Calu3 (cell line): ENCODE measurements around the gene CEP170B. TPM values are rescaled to one million over a fixed set of nuclear protein-coding genes. Genes with fewer than 3 reads are reported as not detected.

Experiments
- BruUV-seq: library from RNA; stranded (reverse); fragments of 400-500 nt; replicated peaks from 2 replicates; lab custom pipeline; 2021; lab: Mats Ljungman, UMichigan
- CTCF ChIA-PET: fragments of 300-600 bp; sonication (Branson Sonifier 250); formaldehyde crosslinking; loops from one replicate; lab custom pipeline; 2022; ENCODE audit warnings: antibody characterized with exemption; lab: Charles Lee
- DNase-seq: peaks from one replicate; pipeline ENCODE4 v3.0.0; 2022
- H3K27ac Mint-ChIP-seq: one replicate; pipeline ENCODE4 v1.8.0; 2022; ENCODE audit warnings: mixed read lengths; ENCODE audit not compliant: unreplicated experiment
- H3K27me3 Mint-ChIP-seq: one replicate; pipeline ENCODE4 v1.8.0; 2022; ENCODE audit warnings: mixed read lengths; ENCODE audit not compliant: unreplicated experiment
- H3K36me3 Mint-ChIP-seq: one replicate; pipeline ENCODE4 v1.8.0; 2022; ENCODE audit warnings: mild to moderate bottlenecking, moderate library complexity, mixed read lengths; ENCODE audit not compliant: insufficient read depth, unreplicated experiment
- H3K4me1 Mint-ChIP-seq: one replicate; pipeline ENCODE4 v1.8.0; 2022; ENCODE audit warnings: mild to moderate bottlenecking, low read depth, mixed read lengths; ENCODE audit not compliant: unreplicated experiment
- H3K4me3 Mint-ChIP-seq: one replicate; pipeline ENCODE4 v1.8.0; 2022; ENCODE audit warnings: mild to moderate bottlenecking, low read depth, moderate library complexity, mixed read lengths; ENCODE audit not compliant: unreplicated experiment
- H3K9me3 Mint-ChIP-seq: one replicate; pipeline ENCODE4 v1.8.0; 2022; ENCODE audit warnings: low read depth, mixed read lengths; ENCODE audit not compliant: unreplicated experiment
- intact Hi-C: fragments of 100-400 bp; cut with micrococcal nuclease; formaldehyde crosslinking; loops from one replicate; pipeline ENCODE4 v1.10.0; 2022; ENCODE audit not compliant: unreplicated experiment
- total RNA-seq: library from RNA; stranded (reverse); gene quantifications from 2 replicates; pipeline ENCODE4 v1.2.3, GENCODE V29; 2022
- TF ChIP-seq, protein P1 (sequence below): fragments of 200-600 bp; IDR thresholded peaks from one replicate; pipeline ENCODE4 v1.8.0; 2022; ENCODE audit warnings: antibody characterized with exemption; ENCODE audit not compliant: unreplicated experiment

Gene CEP170B
- total RNA-seq, 1 experiment from 2014 or later, result 60.2 TPM

DNA sequence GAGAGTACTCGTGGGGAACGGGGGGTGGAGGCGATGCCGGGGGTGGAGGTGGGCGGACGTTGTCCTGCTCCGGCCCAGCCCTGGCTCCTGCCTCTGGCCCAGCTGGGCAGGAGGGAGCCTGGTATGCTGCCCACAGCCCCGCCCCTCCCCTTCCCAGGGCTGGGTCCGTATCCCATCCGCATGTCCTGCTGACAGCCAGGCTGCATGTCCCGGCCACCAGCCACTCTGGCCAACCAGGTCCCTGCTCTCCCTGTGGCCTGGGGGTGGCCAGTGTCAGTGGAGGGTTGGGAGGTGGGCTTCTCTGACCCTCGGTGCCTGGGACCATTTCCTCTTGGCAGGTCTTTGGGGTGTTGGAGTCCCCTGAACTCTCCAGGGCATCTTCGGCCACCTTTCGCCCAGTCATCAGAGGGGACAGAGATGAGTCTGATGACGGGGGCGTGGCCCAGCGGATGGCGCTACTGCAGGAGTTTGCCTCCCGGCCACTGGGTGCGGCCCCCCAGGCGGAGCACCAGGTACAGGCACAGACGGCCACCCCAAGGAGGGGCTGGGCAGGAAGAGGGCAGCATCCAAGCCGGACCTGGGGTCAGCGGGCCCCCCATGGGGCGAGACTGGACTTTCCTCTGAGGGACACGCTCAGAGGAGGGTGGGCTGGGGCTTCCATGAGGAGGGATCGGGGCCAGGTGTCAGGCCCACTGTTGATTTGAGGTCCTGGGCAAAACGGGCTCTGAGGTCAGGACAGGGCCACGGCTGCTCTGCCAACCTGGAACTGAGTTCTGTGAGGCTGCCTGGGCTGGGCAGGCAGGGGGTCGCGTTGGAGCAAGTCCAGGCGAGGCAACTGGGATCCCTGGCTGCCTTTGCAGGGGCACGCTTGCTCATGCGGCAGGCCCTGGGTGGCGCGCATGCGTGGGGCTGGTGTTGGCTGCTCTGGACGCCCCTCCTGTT lies 20.2 kb downstream of the CEP170B start:
- TF ChIP-seq, protein P1, sequence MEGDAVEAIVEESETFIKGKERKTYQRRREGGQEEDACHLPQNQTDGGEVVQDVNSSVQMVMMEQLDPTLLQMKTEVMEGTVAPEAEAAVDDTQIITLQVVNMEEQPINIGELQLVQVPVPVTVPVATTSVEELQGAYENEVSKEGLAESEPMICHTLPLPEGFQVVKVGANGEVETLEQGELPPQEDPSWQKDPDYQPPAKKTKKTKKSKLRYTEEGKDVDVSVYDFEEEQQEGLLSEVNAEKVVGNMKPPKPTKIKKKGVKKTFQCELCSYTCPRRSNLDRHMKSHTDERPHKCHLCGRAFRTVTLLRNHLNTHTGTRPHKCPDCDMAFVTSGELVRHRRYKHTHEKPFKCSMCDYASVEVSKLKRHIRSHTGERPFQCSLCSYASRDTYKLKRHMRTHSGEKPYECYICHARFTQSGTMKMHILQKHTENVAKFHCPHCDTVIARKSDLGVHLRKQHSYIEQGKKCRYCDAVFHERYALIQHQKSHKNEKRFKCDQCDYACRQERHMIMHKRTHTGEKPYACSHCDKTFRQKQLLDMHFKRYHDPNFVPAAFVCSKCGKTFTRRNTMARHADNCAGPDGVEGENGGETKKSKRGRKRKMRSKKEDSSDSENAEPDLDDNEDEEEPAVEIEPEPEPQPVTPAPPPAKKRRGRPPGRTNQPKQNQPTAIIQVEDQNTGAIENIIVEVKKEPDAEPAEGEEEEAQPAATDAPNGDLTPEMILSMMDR, result no peak
- no TSS peak for BruUV-seq
- Mint-ChIP-seq H3K27me3 (no peaks in the 10 kb centered on the region), H3K36me3 (peaks cover 28% of the 10 kb centered on the region), H3K4me1 (no peaks in the 10 kb centered on the region), H3K4me3 (no peak overlapping the region), H3K9me3 (no peaks in the 10 kb centered on the region), H3K27ac (no peak overlapping the region)
- CTCF ChIA-PET, result no interaction called here
- DNase-seq, result no peak
- intact Hi-C loops, result no loop called here

DNA sequence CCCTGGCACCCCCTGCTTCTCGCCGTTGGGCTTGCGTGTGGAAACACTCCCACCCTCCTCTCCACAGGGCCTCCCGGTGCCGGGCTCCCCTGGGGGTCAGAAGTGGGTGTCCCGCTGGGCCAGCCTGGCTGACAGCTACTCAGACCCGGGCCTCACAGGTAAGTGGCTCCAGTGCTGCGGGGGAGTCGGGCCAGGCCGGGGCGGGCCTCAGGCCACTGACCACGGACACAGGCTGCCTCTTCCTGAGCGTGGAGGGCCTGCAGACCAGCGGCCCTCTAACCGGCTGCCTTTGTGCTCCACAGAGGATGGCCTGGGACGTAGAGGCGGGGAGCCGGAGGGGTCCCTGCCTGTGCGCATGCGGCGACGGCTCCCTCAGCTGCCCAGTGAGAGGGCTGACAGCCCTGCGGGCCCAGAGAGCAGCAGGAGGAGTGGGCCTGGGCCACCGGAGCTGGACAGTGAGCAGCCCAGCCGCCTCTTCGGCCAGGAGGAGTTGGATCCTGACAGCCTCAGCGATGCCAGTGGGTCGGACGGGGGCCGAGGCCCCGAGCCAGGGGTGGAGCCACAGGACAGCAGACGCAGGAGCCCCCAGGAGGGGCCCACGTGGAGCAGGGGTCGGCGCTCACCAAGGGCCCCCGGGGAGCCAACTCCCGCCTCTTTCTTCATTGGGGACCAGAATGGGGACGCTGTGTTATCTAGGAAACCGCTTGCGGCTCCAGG lies 21.1 kb downstream of the CEP170B start:
- no TSS peak for BruUV-seq
- Mint-ChIP-seq H3K4me3 (no peak overlapping the region), H3K27me3 (no peaks in the 10 kb centered on the region), H3K4me1 (no peaks in the 10 kb centered on the region), H3K27ac (no peak overlapping the region), H3K36me3 (peaks cover 24% of the 10 kb centered on the region), H3K9me3 (no peaks in the 10 kb centered on the region)
- intact Hi-C loops, result no loop called here
- TF ChIP-seq, protein P1, result no peak
- CTCF ChIA-PET, result no interaction called here
- no peak for DNase-seq

DNA sequence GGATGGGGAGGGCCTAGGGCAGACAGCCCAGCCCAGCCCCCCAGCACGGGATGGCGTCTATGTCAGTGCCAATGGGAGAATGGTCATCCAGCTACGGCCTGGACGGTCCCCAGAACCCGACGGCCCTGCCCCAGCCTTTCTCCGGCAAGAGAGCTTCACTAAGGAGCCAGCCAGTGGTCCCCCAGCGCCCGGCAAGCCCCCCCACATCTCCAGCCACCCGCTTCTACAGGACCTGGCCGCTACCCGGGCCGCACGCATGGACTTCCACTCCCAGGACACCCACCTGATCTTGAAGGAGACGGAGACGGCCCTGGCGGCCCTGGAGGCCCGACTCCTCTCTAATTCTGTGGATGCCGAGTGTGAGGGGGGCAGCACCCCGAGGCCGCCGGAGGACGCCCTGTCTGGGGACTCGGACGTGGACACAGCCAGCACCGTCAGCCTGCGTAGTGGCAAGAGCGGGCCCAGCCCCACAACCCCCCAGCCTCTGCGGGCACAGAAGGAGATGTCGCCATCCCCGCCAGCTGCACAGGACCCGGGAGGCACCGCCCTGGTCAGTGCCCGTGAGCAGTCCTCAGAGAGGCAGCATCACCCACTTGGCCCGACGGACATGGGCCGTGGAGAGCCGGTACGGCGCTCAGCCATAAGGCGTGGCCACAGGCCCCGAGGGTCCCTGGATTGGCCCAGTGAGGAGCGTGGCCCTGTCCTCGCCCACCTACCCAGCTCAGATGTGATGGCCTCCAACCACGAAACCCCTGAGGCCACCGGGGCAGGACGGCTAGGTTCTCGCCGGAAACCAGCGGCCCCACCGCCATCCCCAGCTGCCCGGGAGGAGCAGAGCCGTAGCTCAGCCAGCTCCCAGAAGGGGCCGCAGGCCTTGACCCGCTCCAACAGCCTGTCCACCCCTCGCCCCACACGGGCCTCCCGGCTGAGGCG lies 21.9 kb downstream of the CEP170B start:
- H3K4me3 Mint-ChIP-seq, result no peak overlapping the region
- DNase-seq, result no peak
- CTCF ChIA-PET, result no interaction called here
- BruUV-seq, result TSS peak; percentile 65
- intact Hi-C loops, result no loop called here
- no peak overlapping the region for H3K27ac Mint-ChIP-seq
- TF ChIP-seq, protein P1, result no peak
- H3K27me3 Mint-ChIP-seq, result no peaks in the 10 kb centered on the region
- no peaks in the 10 kb centered on the region for H3K9me3 Mint-ChIP-seq
- H3K4me1 Mint-ChIP-seq, result no peaks in the 10 kb centered on the region
- peaks cover 25% of the 10 kb centered on the region for H3K36me3 Mint-ChIP-seq
